Pancreas (tissue), 10 donors: ENCODE results near the gene SMARCE1. TPM values are rescaled to one million over a fixed set of nuclear protein-coding genes. Genes with fewer than 3 reads are reported as not detected.

Experiments used
- ATAC-seq, 4 donors: fragments of 200-7000 bp; cut with Tn5 transposase; one replicate each; pipeline versions ENCODE4 v1.8.0 to v1.9.1; 2020; ENCODE audit warnings: mild to moderate bottlenecking in 4 of 4, moderate library complexity in 4 of 4
- DNase-seq, 6 donors: peaks; one replicate each; pipeline ENCODE4 v3.0.0-alpha.2; 2020
- FAIRE-seq: peaks from 2 replicates; lab custom pipeline; 2012; peaks lifted over from hg19 to GRCh38; lab: Jason Lieb, UNC
- H3K27ac ChIP-seq, 4 donors: fragments of 200-600 bp; sonication (generic); 1 replicate in 3 of 4; 2 replicates in 1 of 4; pipeline versions ENCODE4 v1.5.0 to v1.8.0; 2020
- H3K27me3 ChIP-seq, 4 donors: fragments of 200-600 bp; one replicate each; pipeline ENCODE4 v1.8.0; 2021
- H3K36me3 ChIP-seq, 3 donors: fragments of 200-600 bp; sonication (generic) in 1 of 3; one replicate each; pipeline versions ENCODE4 v1.5.0 to v1.8.0; 2020 to 2021
- H3K4me1 ChIP-seq, 3 donors: fragments of 200-600 bp; one replicate each; pipeline ENCODE4 v1.8.0; 2021
- H3K4me3 ChIP-seq, 4 donors: fragments of 200-600 bp; sonication (generic) in 2 of 4; one replicate each; pipeline versions ENCODE4 v1.5.0 to v1.8.0; 2020 to 2021
- H3K9me3 ChIP-seq, 4 donors: fragments of 200-600 bp; one replicate each; pipeline ENCODE4 v1.8.0; 2021
- WGBS, 2 donors: extraction: QIAGEN DNeasy Blood & Tissue Kit; methylation state at CpG; one replicate each; pipeline ENCODE4 v1.1.7; 2013; 5-methylcytosine and 5-hydroxymethylcytosine counted together
- intact Hi-C, 3 donors: fragments of 100-400 bp; cut with DNase I; formaldehyde crosslinking; loops; one replicate each; pipeline versions ENCODE4 v1.11.1 to v1.14.2; 2022
- polyA plus RNA-seq, 2 donors: library from polyadenylated mRNA; stranded (reverse); fragments of 200-250 nt; gene quantifications; one replicate each; pipeline ENCODE4 v1.2.3, GENCODE V29; 2013
- total RNA-seq, 6 donors: library from RNA; stranded (reverse); fragmentation: NEBNext Ultra II Directional in 4 of 6; extraction: Animal tissue kit (Norgen Biotek cat#: 25700) in 4 of 6; gene quantifications; one replicate each; pipeline versions ENCODE4 v1.2.1 to v1.2.4, GENCODE V29; 2021 to 2023
- TF ChIP-seq, protein P1 (sequence below), 4 donors: fragments of 200-600 bp; sonication (generic) in 3 of 4; IDR thresholded peaks; one replicate each; pipeline versions ENCODE4 v1.5.0 to v1.8.0; 2021; ENCODE audit warnings: antibody characterized with exemption in 4 of 4
- donor health status: healthy with polysubstance abuse.
- donor health status: DM: no; HTN: no; CAD: no; lungs with moderate emphysema.
- donor health status: DM: no; HTN: no; CAD: no.
- donor health status: control.
- donor health status: control.
- donor health status: Bipolar disorder and iron deficiency.
- donor health status: DM: yes; HTN: yes; CAD: no.
- donor health status: DM: no; HTN: no; CAD: no.
- donor health status: DM: no; HTN: no; CAD: no.
- donor health status: DM: yes; HTN: yes; CAD: no.

Gene SMARCE1
- total and polyA plus RNA-seq, 8 donors, result 21.7 to 55.8 (median 35.4) TPM

GRCh38 chr17:40611840-40612474 is 35.7 kb downstream of the SMARCE1 start:
- no peak for ATAC-seq
- intact Hi-C loops, result loop anchor here (10.0 kb wide), 2 partner anchors 183 to 1053 kb away; partner anchors contain the start of gene KRT28 (in 2 of the 3)

DNA sequence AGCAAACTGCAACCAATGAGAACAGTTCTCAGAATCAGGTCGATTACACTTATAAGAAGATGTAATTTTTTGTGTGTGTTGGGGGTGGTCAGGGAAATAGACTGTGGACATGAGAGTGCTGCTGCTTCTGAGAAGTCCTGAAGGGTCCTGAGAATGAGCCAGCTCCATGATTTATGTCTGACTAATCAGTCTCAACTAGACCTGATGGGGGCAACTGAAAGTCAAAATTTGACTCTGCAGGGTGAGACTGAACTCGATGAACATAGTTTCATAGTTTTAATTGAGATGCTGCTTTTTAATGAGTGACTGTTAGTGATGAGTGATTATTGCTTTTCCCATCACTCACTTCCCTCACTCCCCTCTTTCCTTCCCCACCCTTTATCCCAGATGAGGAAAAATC is 37.3 kb downstream of the SMARCE1 start:
- FAIRE-seq (no peak), ATAC-seq (no peak), DNase-seq (no peak)
- no peaks in the 10 kb centered on the region for H3K4me1 ChIP-seq
- intact Hi-C loops, result loop anchor here (10.0 kb wide), 2 partner anchors 184 to 1054 kb away; partner anchors contain the start of gene KRT28 (in 2 of the 3)
- no peak overlapping the region for H3K4me3 ChIP-seq
- TF ChIP-seq, protein P1, sequence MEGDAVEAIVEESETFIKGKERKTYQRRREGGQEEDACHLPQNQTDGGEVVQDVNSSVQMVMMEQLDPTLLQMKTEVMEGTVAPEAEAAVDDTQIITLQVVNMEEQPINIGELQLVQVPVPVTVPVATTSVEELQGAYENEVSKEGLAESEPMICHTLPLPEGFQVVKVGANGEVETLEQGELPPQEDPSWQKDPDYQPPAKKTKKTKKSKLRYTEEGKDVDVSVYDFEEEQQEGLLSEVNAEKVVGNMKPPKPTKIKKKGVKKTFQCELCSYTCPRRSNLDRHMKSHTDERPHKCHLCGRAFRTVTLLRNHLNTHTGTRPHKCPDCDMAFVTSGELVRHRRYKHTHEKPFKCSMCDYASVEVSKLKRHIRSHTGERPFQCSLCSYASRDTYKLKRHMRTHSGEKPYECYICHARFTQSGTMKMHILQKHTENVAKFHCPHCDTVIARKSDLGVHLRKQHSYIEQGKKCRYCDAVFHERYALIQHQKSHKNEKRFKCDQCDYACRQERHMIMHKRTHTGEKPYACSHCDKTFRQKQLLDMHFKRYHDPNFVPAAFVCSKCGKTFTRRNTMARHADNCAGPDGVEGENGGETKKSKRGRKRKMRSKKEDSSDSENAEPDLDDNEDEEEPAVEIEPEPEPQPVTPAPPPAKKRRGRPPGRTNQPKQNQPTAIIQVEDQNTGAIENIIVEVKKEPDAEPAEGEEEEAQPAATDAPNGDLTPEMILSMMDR (IDR thresholded peaks at IDR 0.05), result no peak
- H3K27ac ChIP-seq, result no peak overlapping the region
- H3K27me3 ChIP-seq, result no peaks in the 10 kb centered on the region
- no peaks in the 10 kb centered on the region for H3K36me3 ChIP-seq
- H3K9me3 ChIP-seq, result no peaks in the 10 kb centered on the region
- WGBS, 2 donors, result 55 to 58% methylated on average over 2 of the region's 2 CpGs

More at GRCh38 chr17:40611840-40612474, 35.7 kb downstream of the SMARCE1 start:
- TF ChIP-seq, protein P1 (IDR thresholded peaks at IDR 0.05), result no peak
- H3K4me3 ChIP-seq, result no peak overlapping the region
- 40 to 47% methylated on average over 7 of the region's 7 CpGs for WGBS, 2 donors
- H3K36me3 ChIP-seq, result no peaks in the 10 kb centered on the region
- no peak overlapping the region for H3K27ac ChIP-seq
- H3K4me1 ChIP-seq, result no peaks in the 10 kb centered on the region
- DNase-seq (no peak), FAIRE-seq (no peak)
- H3K27me3 ChIP-seq, result no peaks in the 10 kb centered on the region
- H3K9me3 ChIP-seq, result no peaks in the 10 kb centered on the region

- no peaks in the 10 kb centered on the region for H3K9me3 ChIP-seq
- no peaks in the 10 kb centered on the region for H3K27me3 ChIP-seq
- TF ChIP-seq, protein P1 (IDR thresholded peaks at IDR 0.05), result no peak
- no peaks in the 10 kb centered on the region for H3K36me3 ChIP-seq
- no peak for DNase-seq
- ATAC-seq, result no peak
- 56 to 58% methylated on average over 6 of the region's 6 CpGs for WGBS, 2 donors
- no peaks in the 10 kb centered on the region for H3K4me1 ChIP-seq
- no peak for FAIRE-seq
- H3K27ac ChIP-seq, result no peak overlapping the region
- H3K4me3 ChIP-seq, result no peak overlapping the region
- intact Hi-C loops, result no loop called here
These were observed 39.5 kb downstream of the SMARCE1 start for GRCh38 chr17:40608061-40608581.

DNA sequence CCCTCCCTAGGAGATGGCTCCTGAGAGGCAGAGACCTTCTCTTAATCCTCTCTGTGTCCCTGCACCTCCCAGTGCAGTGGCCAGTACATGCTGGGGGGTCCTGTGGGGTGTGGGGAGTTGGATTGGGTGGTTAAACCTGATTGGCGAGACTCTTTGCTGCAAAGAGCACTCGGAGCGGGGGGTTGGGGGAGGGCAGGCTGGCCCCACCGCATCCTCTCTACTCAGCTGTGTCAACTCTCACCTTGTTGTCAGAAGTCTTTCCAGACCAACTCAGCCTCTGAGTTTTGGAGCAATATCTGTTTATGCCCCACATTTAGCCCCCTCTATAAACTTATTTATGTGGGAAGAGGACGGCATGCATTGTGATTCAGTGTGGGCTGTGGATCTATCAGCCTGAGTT is 40.0 kb downstream of the SMARCE1 start:
- Histone ChIP-seq H3K27ac (no peak overlapping the region), H3K9me3 (no peaks in the 10 kb centered on the region), H3K27me3 (no peaks in the 10 kb centered on the region), H3K4me3 (no peak overlapping the region), H3K36me3 (no peaks in the 10 kb centered on the region), H3K4me1 (no peaks in the 10 kb centered on the region)
- no peak for FAIRE-seq
- DNase-seq, result no peak
- intact Hi-C loops, result no loop called here
- TF ChIP-seq, protein P1 (IDR thresholded peaks at IDR 0.05), result no peak
- no peak for ATAC-seq
- WGBS, 2 donors, result 55 to 70% methylated on average over 5 of the region's 5 CpGs
